CD4-positive, CD25-positive, alpha-beta regulatory T cell (primary cell): ENCODE data around the gene PSMD5. TPM values are rescaled to one million over a fixed set of nuclear protein-coding genes. Genes with fewer than 3 reads are reported as not detected.

Experiments
- ATAC-seq, 2 donors: fragments of 150-1000 bp; cut with Tn5 transposase; one replicate each; pipeline ENCODE4 v1.10.0; 2021; ENCODE audit warnings: low read depth in 2 of 2, moderate number of reproducible peaks in 2 of 2, moderate library complexity in 1 of 2
- DNase-seq, 3 donors: peaks; one replicate each; pipeline versions ENCODE4 v3.0.0 to v3.0.0-alpha.2; 2012 to 2022; ENCODE audit warnings: mixed read lengths in 1 of 3
- H3K27ac ChIP-seq: one replicate; pipeline ENCODE4 v1.7.0; 2013; ENCODE audit warnings: mild to moderate bottlenecking, low read length; ENCODE audit not compliant: insufficient read depth, poor library complexity, severe bottlenecking
- H3K27me3 ChIP-seq: one replicate; pipeline ENCODE4 v1.7.0; 2013; ENCODE audit warnings: low read length; ENCODE audit not compliant: control insufficient read depth, insufficient read depth
- H3K36me3 ChIP-seq: one replicate; pipeline ENCODE4 v1.7.0; 2013; ENCODE audit warnings: mild to moderate bottlenecking, low read length, moderate library complexity; ENCODE audit not compliant: control insufficient read depth, insufficient read depth
- H3K4me1 ChIP-seq: 2 replicates; pipeline ENCODE4 v1.7.0; 2013; ENCODE audit warnings: mild to moderate bottlenecking, low read length; ENCODE audit not compliant: insufficient read depth, control insufficient read depth, poor library complexity, severe bottlenecking
- H3K4me3 ChIP-seq: one replicate; pipeline ENCODE4 v1.7.0; 2013; ENCODE audit warnings: low read depth, mild to moderate bottlenecking, low read length, moderate library complexity
- H3K9me3 ChIP-seq, 2 experiments: 1 replicate in 1 of 2; 2 replicates in 1 of 2; pipeline ENCODE4 v1.7.0; 2013; ENCODE audit warnings: low read length in 2 of 2, mild to moderate bottlenecking in 1 of 2, moderate library complexity in 1 of 2; ENCODE audit not compliant: control insufficient read depth in 2 of 2
- H3K27ac Mint-ChIP-seq, 3 donors: one replicate each; pipeline ENCODE4 v1.8.0; 2020 to 2022; ENCODE audit warnings: mild to moderate bottlenecking in 3 of 3, mixed read lengths in 3 of 3, moderate library complexity in 2 of 3
- H3K27me3 Mint-ChIP-seq: one replicate; pipeline ENCODE4 v1.8.0; 2022; ENCODE audit warnings: mild to moderate bottlenecking, mixed read lengths
- H3K36me3 Mint-ChIP-seq: one replicate; pipeline ENCODE4 v1.8.0; 2020; ENCODE audit warnings: mixed read lengths
- H3K4me1 Mint-ChIP-seq, 4 donors: one replicate each; pipeline ENCODE4 v1.8.0; 2020 to 2022; ENCODE audit warnings: mixed read lengths in 4 of 4, mild to moderate bottlenecking in 1 of 4
- H3K4me3 Mint-ChIP-seq, 4 donors: one replicate each; pipeline ENCODE4 v1.8.0; 2020 to 2022; ENCODE audit warnings: mild to moderate bottlenecking in 4 of 4, mixed read lengths in 4 of 4, moderate library complexity in 3 of 4
- H3K9me3 Mint-ChIP-seq, 7 donors: one replicate each; pipeline ENCODE4 v1.8.0; 2020 to 2022; ENCODE audit warnings: mixed read lengths in 7 of 7, mild to moderate bottlenecking in 3 of 7, moderate library complexity in 2 of 7
- polyA plus RNA-seq, 4 donors: library from polyadenylated mRNA; unstranded; fragments of 300-500 nt; fragmentation: Illumina TruSeq; gene quantifications; one replicate each; pipeline ENCODE4 v1.2.3, GENCODE V29; 2021
- total RNA-seq: library from RNA; stranded (reverse); gene quantifications from one replicate; pipeline ENCODE4 v1.2.3, GENCODE V29; 2022

Gene PSMD5
- total RNA-seq (44.0 TPM), polyA plus RNA-seq (10 to 100 TPM; 27.0 to 34.5 (median 29.9) TPM)

DNA sequence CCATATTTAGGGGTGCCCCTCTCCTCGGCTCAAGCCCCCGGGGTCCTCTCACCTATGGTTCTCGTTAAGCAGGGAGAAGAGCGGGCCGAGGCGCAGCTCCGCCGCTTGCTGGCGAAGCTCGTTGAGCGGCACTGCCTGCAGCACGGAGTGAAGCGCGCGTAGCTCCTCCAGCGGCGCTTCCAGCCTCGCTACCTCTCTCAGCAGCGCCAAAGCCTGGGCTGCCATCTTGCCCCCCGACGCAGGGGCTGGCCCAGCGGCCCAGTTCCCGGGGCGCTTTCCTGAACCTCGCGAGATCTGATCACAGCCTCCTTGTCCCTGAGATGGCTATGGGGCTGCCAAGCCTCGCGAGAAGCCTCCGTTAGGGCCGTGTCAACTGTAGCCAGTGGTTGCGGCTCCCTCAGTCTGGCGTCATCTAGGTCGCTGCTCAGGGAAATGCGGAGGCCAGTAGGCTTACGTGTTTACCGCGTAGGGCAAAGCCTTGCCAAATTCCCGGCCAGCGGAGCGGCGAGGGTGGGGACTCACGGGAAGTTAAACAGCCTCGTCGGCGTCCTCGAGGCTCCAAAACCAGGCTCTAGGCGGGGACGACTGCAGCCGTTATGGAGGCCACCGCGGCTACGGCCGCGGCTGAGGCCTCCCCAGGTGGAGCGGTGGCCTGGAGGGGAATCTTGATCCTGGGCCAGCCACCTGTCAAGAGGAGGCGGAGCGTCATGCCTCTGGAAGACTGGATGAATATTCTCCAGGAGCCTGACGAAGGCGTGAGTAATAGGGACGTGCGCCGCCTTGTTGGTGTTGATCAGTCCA is at the start of gene PSMD5:
TSS of gene PSMD5 (minus strand) at position 238 of the 801 bp plus-strand sequence. CDS start at position 225, 13 bp downstream.
- Mint-ChIP-seq H3K4me3 (peak within 1 kb of the TSS; percentile 94 to 99 (median 96)), H3K27me3 (no peaks in the 10 kb centered on the region), H3K36me3 (peaks cover 56% of the 10 kb centered on the region), H3K4me1 (peaks cover 27 to 89% (median 67%) of the 10 kb centered on the region in 4 donors), H3K27ac (peak within 1 kb of the TSS; percentile 98 to 99 (median 99)), H3K9me3 (peaks cover 0 to 2% (median 0%) of the 10 kb centered on the region in 7 donors)
- peak; percentile 84 to 90 for ATAC-seq
- peaks cover 66% of the 10 kb centered on the region for H3K4me1 ChIP-seq
- peak within 1 kb of the TSS; percentile 97 for H3K27ac ChIP-seq
- no peaks in the 10 kb centered on the region for H3K27me3 ChIP-seq
- H3K36me3 ChIP-seq, result no peaks in the 10 kb centered on the region
- peak; percentile 95 to 99 (median 97) for DNase-seq
- H3K9me3 ChIP-seq, result no peaks in the 10 kb centered on the region
- peak within 1 kb of the TSS; percentile 88 for H3K4me3 ChIP-seq

DNA sequence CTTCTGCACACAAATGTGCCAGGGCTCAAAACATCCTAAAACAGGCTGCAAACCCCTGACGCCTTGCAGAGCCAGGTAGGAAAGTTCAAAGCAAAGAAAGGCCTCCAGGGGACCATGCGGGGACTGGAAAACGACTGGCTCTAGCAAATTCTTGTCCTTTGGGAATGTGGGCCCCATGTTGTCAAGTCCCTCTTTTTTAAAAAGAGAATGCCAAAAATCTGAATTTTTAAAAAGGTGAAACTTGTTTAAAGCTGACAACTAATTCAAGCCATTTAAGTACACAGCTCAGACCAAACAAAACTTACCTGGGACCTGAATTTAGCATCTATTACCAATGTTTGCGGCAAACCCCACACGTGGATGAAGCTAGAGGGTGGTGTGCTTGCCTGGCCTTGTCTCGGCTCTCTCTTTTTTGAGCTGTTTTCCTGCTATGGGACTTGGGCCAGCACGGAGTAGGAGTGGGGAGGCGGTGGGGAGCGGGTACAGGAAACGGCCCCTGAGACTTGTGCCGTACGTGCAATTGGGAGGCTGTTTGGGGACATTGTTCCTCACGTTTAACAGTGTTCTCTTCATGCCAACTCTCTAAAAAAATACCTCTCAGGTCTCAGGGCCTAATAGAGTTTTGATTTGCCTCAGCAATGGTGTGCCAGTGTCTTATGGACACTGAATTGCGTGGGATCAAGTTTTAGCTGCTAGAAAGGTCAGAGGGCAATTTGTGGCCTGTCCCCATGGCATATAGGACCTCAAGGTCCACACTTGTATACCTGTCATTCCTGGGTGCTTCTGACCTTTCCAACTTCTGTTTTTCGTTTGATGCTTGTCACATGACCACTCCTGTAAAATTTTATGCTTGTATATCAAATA is 49.4 kb upstream of the PSMD5 start:
- H3K9me3 ChIP-seq, result no peaks in the 10 kb centered on the region
- no peaks in the 10 kb centered on the region for H3K27me3 ChIP-seq
- H3K4me1 ChIP-seq, result peaks cover 84% of the 10 kb centered on the region
- no peaks in the 10 kb centered on the region for H3K9me3 Mint-ChIP-seq
- no peaks in the 10 kb centered on the region for H3K36me3 Mint-ChIP-seq
- peak overlapping the region; percentile 65 to 88 (median 82) for H3K4me3 Mint-ChIP-seq
- H3K4me1 Mint-ChIP-seq, result peaks cover 12 to 89% (median 60%) of the 10 kb centered on the region in 4 donors
- H3K27me3 Mint-ChIP-seq, result no peaks in the 10 kb centered on the region
- peak overlapping the region; percentile 96 for H3K27ac ChIP-seq
- ATAC-seq (no peak), DNase-seq (peak in 1 of 3 donors; percentile 60)
- H3K36me3 ChIP-seq, result no peaks in the 10 kb centered on the region
- peak overlapping the region; percentile 94 to 100 (median 100) for H3K27ac Mint-ChIP-seq
- peak overlapping the region; percentile 72 for H3K4me3 ChIP-seq

DNA sequence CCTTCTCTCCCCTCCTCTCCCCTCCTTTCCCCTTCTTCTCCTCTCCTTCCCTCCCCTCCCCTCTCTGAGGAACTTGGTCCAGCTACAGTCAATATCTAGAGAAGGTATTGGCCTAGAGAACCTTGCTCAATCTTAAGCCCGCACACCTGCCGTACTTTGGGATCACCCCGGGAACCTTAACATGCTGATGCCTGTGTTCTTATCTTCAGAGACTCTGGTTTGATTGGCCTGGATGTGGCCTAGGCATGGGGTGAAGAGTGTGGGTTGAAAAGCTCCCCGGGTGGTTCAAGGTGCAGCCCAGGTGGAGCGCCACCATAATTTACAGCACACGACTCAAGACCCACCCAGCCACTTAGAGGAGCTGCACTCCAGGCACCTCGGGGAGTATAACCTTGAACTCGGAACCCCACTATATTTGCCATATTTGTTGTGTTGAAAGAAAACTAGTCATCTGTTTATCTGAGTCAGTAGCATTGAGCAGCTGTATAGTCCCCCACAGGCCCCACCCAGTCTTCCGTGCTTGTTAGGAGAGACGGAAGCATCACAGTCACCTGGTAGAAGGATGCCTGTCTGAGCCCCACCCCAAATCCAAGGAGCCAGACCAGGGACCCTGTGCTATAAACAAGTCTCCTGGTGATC is 48.6 kb upstream of the PSMD5 start:
- Histone ChIP-seq H3K27me3 (no peaks in the 10 kb centered on the region), H3K4me1 (peaks cover 77% of the 10 kb centered on the region), H3K9me3 (no peaks in the 10 kb centered on the region), H3K27ac (peak overlapping the region; percentile 96), H3K36me3 (no peaks in the 10 kb centered on the region), H3K4me3 (peak overlapping the region; percentile 72)
- Mint-ChIP-seq H3K27me3 (no peaks in the 10 kb centered on the region), H3K9me3 (no peaks in the 10 kb centered on the region), H3K4me1 (peaks cover 12 to 86% (median 54%) of the 10 kb centered on the region in 4 donors), H3K4me3 (peak overlapping the region; percentile 65 to 88 (median 82)), H3K27ac (peak overlapping the region; percentile 94 to 100 (median 100)), H3K36me3 (peaks cover under 1% of the 10 kb centered on the region)
- ATAC-seq, result peak; percentile 68 to 70
- peak; percentile 56 to 92 (median 59) for DNase-seq

DNA sequence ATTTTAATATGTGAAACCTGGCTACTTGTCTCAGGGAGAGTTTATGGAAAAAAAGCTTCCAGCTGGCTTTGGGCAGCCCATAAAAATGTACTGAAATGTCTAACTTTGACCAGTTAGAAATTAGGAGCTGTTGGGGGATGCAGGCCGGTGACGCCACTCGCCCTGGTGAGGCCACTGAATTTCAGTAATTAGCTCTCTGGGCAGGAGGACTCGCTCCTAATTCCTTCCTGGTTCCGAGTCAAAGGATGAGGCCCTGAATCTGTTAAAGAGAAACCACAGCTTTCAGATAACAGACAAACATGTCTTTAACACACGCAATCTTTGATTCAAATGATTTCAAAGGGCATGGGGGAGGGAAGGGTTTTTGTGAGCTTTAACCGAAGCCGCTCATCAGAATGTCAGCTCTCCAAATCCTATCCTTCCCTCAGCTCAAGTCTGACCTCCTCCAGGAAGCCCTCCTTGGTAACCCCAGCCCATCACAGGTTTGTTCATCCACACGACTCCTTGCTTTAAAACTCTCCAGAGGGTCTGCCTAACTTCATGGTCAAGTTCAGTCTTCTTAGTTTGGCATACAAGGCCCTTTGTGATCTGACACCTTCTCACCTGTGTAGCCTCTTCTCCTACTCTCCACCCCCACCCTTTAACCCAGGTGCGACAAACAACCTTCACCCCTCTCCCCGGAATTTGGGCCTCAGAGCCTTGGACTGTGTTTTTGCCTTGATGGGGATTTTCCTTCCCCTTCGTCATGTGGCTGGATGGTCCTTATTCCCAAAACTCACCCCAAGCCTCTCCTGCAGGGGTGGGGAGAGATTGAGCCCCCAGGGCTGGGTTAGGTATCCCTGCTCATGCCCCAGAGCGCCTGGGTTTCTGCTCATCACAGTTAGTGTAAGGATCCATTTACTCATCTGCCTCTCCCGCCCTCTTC is 47.9 kb upstream of the PSMD5 start:
- H3K36me3 Mint-ChIP-seq, result peaks cover 6% of the 10 kb centered on the region
- DNase-seq, result peak in 2 of 3 donors; percentile 80 to 90
- peaks cover 12 to 86% (median 55%) of the 10 kb centered on the region in 4 donors for H3K4me1 Mint-ChIP-seq
- ATAC-seq, result peak; percentile 25 to 37
- Histone ChIP-seq H3K9me3 (no peaks in the 10 kb centered on the region), H3K36me3 (no peaks in the 10 kb centered on the region), H3K4me1 (peaks cover 69% of the 10 kb centered on the region), H3K27me3 (no peaks in the 10 kb centered on the region), H3K27ac (peak overlapping the region; percentile 96), H3K4me3 (peak overlapping the region; percentile 72)
- peak overlapping the region; percentile 94 to 100 (median 100) for H3K27ac Mint-ChIP-seq
- H3K9me3 Mint-ChIP-seq, result no peaks in the 10 kb centered on the region
- H3K27me3 Mint-ChIP-seq, result no peaks in the 10 kb centered on the region
- peak overlapping the region; percentile 65 to 92 (median 87) for H3K4me3 Mint-ChIP-seq

DNA sequence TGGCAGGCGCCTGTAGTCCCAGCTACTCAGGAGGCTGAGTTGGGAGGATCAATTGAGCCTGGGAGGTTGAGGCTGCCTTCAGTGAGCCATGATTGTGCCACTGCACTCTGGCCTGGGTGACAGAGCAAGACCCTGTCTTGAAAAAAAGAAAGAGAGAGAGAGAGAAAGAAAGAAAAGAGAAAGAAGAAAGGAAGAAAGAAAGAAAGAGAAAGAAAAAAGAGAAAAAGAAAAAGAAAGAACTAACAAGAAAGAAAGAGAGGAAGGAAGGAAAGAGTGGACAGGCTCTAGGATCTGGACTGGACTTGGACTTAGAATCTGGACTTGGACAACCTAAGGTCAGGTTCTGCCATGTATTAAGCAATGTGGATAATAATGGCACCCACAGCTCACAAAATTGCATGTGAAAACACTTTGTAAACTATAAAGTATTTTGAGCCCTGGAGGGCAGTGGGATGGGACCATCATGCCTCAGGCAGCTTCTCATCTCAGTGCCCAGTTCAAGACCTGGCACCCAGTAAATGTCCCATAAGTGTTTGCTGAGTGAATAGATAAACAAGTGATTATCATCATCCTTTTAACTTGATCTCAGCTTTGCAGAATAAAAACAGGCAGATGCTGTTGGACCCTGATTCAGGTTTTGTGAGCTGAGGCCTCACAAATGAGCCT is 47.0 kb upstream of the PSMD5 start:
- ATAC-seq (no peak), DNase-seq (peak in 1 of 3 donors; percentile 50)
- H3K9me3 ChIP-seq, result no peaks in the 10 kb centered on the region
- no peaks in the 10 kb centered on the region for H3K27me3 ChIP-seq
- Mint-ChIP-seq H3K36me3 (peaks cover 6% of the 10 kb centered on the region), H3K4me3 (peak overlapping the region; percentile 65 to 92 (median 87)), H3K4me1 (peaks cover 12 to 80% (median 54%) of the 10 kb centered on the region in 4 donors), H3K9me3 (no peaks in the 10 kb centered on the region), H3K27me3 (no peaks in the 10 kb centered on the region), H3K27ac (peak overlapping the region; percentile 94 to 100 (median 100))
- H3K27ac ChIP-seq, result peak overlapping the region; percentile 96
- H3K4me1 ChIP-seq, result peaks cover 61% of the 10 kb centered on the region
- peak overlapping the region; percentile 72 for H3K4me3 ChIP-seq
- no peaks in the 10 kb centered on the region for H3K36me3 ChIP-seq

DNA sequence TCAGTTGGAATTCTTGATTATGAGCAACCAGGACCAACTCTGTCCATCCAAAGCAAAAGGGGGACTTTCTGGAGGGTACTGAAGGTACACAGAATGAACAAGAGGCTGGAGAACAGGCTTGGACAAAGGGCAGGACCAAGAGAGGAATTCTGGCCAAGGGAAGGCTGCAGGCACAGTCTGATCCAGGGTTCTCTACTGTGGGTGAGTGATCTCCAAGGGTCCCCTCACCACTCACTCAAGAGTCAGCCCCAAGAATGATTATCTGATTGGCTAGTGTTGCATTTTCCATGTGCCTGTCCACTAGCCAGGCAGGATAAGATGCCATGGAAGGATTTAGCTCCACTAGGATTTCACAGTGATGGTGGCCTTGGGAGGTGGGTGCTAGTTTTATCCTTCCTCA is 45.9 kb upstream of the PSMD5 start:
- Mint-ChIP-seq H3K27ac (peak overlapping the region; percentile 94 to 100 (median 100)), H3K9me3 (no peaks in the 10 kb centered on the region), H3K27me3 (no peaks in the 10 kb centered on the region), H3K4me1 (peaks cover 12 to 80% (median 59%) of the 10 kb centered on the region in 4 donors), H3K36me3 (peaks cover 6% of the 10 kb centered on the region), H3K4me3 (peak overlapping the region in 2 of 4 donors; percentile 24 to 26)
- peaks cover 50% of the 10 kb centered on the region for H3K4me1 ChIP-seq
- no peak for DNase-seq
- no peak for ATAC-seq
- peak overlapping the region; percentile 96 for H3K27ac ChIP-seq
- no peaks in the 10 kb centered on the region for H3K27me3 ChIP-seq
- no peaks in the 10 kb centered on the region for H3K9me3 ChIP-seq
- no peaks in the 10 kb centered on the region for H3K36me3 ChIP-seq
- no peak overlapping the region for H3K4me3 ChIP-seq
